Adrenal gland (tissue), 5 donors: ENCODE results near the gene NALF2.

Source experiments
- POLR2A ChIP-seq, 2 donors: fragments of 450-650 bp; IDR thresholded peaks; one replicate each; pipeline ENCODE4 v1.6.1; 2017; ENCODE audit warnings: antibody characterized with exemption in 2 of 2, mild to moderate bottlenecking in 2 of 2, moderate library complexity in 1 of 2
- TF ChIP-seq, protein P1 (sequence below), 6 experiments: fragments of 450-650 bp in 4 of 6; fragments of 200-600 bp in 2 of 6; sonication (generic) in 1 of 6; IDR thresholded peaks; 1 replicate in 5 of 6; 2 replicates in 1 of 6; pipeline versions ENCODE4 v1.5.1 to v1.8.0; 2016 to 2021; ENCODE audit warnings: antibody characterized with exemption in 6 of 6, mild to moderate bottlenecking in 2 of 6, moderate library complexity in 1 of 6
- donor health status: DM: no; HTN: no; CAD: no.

DNA sequence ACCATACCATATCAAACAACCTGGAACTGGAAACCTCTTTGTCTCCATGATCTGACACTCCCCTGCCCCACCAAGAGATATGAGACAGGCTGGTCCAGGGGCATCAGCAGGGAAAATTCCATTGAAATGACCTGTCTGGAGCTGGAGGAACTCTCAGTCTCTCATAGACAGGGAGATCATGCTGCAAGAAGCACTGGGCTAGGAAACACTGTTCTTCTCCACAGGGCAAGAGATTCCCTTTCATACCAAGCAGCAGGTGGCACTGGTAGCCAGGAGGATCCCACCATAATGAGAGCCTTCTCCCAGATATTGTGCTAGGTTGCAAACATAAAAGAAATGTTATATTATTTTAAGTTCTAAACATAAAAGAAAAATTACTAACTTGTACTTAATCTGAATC lies 14.5 kb upstream of the NALF2 start:
- TF ChIP-seq, protein P1, sequence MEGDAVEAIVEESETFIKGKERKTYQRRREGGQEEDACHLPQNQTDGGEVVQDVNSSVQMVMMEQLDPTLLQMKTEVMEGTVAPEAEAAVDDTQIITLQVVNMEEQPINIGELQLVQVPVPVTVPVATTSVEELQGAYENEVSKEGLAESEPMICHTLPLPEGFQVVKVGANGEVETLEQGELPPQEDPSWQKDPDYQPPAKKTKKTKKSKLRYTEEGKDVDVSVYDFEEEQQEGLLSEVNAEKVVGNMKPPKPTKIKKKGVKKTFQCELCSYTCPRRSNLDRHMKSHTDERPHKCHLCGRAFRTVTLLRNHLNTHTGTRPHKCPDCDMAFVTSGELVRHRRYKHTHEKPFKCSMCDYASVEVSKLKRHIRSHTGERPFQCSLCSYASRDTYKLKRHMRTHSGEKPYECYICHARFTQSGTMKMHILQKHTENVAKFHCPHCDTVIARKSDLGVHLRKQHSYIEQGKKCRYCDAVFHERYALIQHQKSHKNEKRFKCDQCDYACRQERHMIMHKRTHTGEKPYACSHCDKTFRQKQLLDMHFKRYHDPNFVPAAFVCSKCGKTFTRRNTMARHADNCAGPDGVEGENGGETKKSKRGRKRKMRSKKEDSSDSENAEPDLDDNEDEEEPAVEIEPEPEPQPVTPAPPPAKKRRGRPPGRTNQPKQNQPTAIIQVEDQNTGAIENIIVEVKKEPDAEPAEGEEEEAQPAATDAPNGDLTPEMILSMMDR (IDR thresholded peaks at IDR 0.05), result no peak
- TF ChIP-seq POLR2A (IDR thresholded peaks at IDR 0.05), result no peak
